WTC11 (cell line): ENCODE results near the gene GTF2IRD2.
"Not testable (repeated sequence)": the region's sequence is repeated elsewhere in the genome, so short reads cannot be mapped to it uniquely, and the experiment has no call there.

Experiments
- CREM ChIP-seq: sonication (generic); formaldehyde crosslinking; IDR thresholded peaks from 2 replicates; pipeline ENCODE4 v1.8.1; 2022; ENCODE audit warnings: mild to moderate bottlenecking, missing genetic modification reagents, moderate library complexity
- CTCF ChIP-seq: fragments of 200-600 bp; IDR thresholded peaks from 2 replicates; pipeline ENCODE4 v1.8.0; 2022; ENCODE audit warnings: antibody characterized with exemption
- ETV6 ChIP-seq: sonication (generic); formaldehyde crosslinking; IDR thresholded peaks from 2 replicates; pipeline ENCODE4 v1.8.1; 2022; ENCODE audit warnings: mild to moderate bottlenecking, missing genetic modification reagents
- FOXK1 ChIP-seq: sonication (generic); formaldehyde crosslinking; IDR thresholded peaks from 2 replicates; pipeline ENCODE4 v1.8.0; 2022; ENCODE audit warnings: mild to moderate bottlenecking, moderate library complexity, missing genetic modification reagents
- GABPB1 ChIP-seq: sonication (generic); formaldehyde crosslinking; IDR thresholded peaks from 2 replicates; pipeline ENCODE4 v1.8.1; 2023; ENCODE audit warnings: mild to moderate bottlenecking, missing genetic modification reagents
- JUN ChIP-seq: sonication (generic); formaldehyde crosslinking; IDR thresholded peaks from 2 replicates; pipeline ENCODE4 v1.8.0; 2023; ENCODE audit warnings: mild to moderate bottlenecking, missing genetic modification reagents
- NFYB ChIP-seq: sonication (generic); formaldehyde crosslinking; conservative IDR thresholded peaks from 2 replicates; pipeline ENCODE4 v1.8.0; 2022; ENCODE audit warnings: low read depth, missing genetic modification reagents
- PRDM15 ChIP-seq: sonication (generic); formaldehyde crosslinking; IDR thresholded peaks from 2 replicates; pipeline ENCODE4 v1.8.0; 2022; ENCODE audit warnings: missing genetic modification reagents
- STAT6 ChIP-seq: sonication (generic); formaldehyde crosslinking; conservative IDR thresholded peaks from 2 replicates; pipeline ENCODE4 v1.8.1; 2023; ENCODE audit warnings: mild to moderate bottlenecking, low read depth, missing genetic modification reagents, moderate library complexity
- USF2 ChIP-seq: sonication (generic); formaldehyde crosslinking; IDR thresholded peaks from 2 replicates; pipeline ENCODE4 v1.8.1; 2023; ENCODE audit warnings: mild to moderate bottlenecking, missing genetic modification reagents, moderate library complexity
- ZBTB21 ChIP-seq: sonication (generic); formaldehyde crosslinking; IDR thresholded peaks from 2 replicates; pipeline ENCODE4 v1.8.1; 2023; ENCODE audit warnings: mild to moderate bottlenecking, missing genetic modification reagents, borderline replicate concordance
- ZNF121 ChIP-seq: sonication (generic); formaldehyde crosslinking; IDR thresholded peaks from 2 replicates; pipeline ENCODE4 v1.8.0; 2023; ENCODE audit warnings: missing genetic modification reagents
- TF ChIP-seq, protein P1 (sequence below): sonication (generic); formaldehyde crosslinking; IDR thresholded peaks from 2 replicates; pipeline ENCODE4 v1.8.0; 2022; ENCODE audit warnings: mild to moderate bottlenecking, missing genetic modification reagents

GRCh38 chr7:74772093-74772492, 79.3 kb downstream of the GTF2IRD2 start:
- TF ChIP-seq CTCF; FOXK1 (CRISPR knock-in tag); GABPB1 (CRISPR knock-in tag); ZBTB21 (CRISPR knock-in tag); JUN (CRISPR knock-in tag); NFYB (CRISPR knock-in tag); ETV6 (CRISPR knock-in tag); CREM (CRISPR knock-in tag); USF2 (CRISPR knock-in tag); ZNF121 (CRISPR knock-in tag); PRDM15; STAT6 (CRISPR knock-in tag): not testable (repeated sequence)
- TF ChIP-seq, protein P1, sequence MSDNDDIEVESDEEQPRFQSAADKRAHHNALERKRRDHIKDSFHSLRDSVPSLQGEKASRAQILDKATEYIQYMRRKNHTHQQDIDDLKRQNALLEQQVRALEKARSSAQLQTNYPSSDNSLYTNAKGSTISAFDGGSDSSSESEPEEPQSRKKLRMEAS (CRISPR knock-in tag): not testable (repeated sequence)
